ENCODE data around the gene LENG1.
"Not testable (repeated sequence)": the region's sequence is repeated elsewhere in the genome, so short reads cannot be mapped to it uniquely, and the experiment has no call there.

Gene LENG1

DNA sequence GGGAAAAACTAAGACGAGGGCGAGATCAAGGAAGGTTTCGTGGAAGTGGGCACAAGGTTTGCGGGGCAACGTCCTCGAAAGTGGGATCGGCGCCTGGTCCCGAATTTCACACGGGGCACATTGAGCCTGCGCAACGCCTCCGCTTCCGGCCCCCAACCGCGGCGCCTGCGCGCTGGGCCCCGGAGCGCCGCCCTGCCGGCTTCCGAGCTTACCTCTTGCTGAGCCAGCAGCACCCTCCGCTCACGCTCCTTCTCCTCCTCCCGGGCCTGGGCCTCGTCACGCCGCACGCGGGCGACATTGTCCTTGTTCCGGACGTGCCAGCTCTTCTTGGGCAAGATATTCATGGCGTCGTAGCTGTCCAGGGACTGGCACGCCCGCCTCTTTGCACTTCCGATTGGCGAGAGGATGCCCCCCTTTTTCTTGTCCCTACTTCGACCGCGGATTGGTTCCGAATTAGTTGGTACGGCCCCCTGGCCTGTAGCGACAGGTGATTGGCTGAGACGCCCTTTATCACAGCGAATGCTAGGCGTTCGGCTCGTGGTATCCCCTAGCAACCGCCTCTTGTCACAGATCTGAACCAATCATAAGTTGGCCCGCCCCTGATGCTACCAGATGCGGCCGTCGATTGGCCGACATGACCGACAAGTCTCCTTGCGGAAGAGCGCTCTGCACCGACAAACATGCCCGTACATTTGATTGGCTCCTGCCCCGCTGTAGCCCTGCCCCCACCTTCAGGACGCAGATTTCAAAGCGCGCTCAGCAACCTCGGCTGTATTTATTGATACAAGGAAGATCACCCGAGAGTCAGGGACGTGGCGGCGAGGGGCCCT, at the start of gene LENG1:
Gene LENG1 (minus strand): TSS at position 370 of the 830 bp plus-strand sequence. CDS start 26 bp downstream, at position 344.
- DNase-seq = peak; percentile 98 to 99

DNA sequence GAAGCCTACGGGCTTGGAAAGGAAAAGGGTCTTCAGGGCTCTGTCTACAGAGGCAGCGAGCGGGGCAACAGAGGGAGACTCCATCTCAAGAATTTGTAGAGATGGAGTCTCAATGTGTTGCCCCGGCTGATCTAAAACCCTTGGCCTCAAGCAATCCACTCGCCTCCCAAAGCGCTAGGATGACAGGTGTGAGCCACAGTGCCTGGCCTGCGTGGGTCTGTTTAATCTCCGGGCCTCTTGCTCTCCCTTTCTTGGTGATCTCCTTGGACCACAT, 49.2 kb upstream of the LENG1 start:
- DNase-seq = no peak

DNA sequence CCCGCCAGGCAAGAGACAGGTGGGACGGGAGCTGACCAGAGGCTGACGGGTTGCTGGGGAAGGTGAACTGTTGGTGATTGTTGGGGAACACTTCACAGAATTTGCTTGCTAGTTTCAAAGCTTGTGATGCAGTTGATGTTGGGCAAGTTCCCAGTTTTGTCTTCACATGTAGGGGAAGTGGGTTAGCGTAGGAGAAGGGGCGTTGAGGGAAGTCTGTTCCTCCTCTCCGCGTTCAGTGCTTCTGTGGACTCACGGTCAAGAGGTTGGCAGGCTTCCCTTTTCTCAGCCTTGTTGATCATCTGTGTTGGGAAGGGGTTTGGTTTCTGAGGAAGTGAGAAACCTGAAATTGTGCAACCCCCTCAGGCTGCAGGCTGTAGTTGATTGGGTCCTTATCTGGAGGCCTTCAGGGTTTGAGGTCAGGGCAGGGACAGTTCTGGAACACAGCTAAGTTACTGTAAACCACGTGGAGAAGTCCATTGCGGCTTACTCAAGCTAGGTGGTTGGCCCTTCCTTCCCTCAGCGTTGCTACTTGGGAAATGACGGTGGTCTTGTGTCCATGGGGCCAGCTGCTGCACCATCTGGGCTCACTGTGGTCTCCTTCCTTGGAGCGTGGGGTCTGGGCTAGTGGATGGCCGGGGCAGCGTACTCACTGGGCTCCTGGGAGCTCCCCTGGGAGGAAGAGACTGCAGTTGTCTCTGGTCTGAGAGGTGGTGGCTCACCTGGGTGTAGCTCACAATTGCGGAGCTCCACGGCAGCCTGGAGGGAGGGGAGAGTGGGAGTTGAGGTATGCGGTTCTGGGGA, 48.7 kb upstream of the LENG1 start:
- DNase-seq = no peak

DNA sequence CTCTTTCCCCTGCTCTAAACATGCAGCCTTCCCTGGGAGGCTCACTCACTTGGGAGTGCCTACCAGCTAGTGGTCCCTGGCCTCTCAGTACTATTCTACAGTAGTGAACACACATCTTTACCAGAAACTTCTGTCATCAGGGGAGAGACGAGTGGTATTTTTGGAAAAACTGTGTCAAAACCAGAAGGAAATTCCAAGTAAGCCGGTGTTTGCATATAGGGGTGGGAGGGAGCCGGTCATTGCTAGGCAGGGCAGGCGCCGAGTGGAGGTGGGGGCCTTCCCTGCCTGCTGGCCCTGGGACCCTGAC, 48.1 kb upstream of the LENG1 start:
- DNase-seq = no peak

DNA sequence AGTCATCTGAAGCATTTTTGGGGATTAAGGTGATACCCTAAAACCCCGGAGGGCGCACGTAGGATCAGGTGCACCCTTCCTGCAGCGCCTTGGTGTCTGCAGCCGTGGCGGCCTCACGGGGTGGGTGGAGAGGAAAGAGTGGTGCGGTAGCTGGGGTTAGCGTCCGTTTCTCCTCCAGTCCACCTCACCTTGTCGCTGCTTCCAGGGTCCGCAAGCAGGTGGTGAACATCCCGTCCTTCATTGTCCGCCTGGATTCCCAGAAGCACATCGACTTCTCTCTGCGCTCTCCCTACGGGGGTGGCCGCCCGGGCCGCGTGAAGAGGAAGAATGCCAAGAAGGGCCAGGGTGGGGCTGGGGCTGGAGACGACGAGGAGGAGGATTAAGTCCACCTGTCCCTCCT, 47.7 kb upstream of the LENG1 start:
- DNase-seq = not testable (repeated sequence)

DNA sequence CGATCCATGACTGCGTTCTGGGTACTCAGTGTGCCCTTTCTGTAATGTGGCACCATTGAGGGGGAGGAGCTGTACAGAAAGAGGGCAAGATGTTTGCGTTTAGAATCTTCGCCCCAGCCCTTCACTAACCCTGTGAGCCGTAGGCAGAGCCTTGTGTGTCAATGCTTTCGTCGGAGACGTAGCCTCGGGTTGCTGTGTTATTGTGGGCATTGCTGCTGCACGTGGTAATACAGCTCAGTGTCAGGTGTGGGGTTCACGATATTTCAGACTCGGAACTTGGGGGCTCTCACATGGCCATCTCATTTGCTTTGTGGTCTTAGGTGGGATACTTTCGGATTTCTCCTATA, 47.3 kb upstream of the LENG1 start:
- no peak for DNase-seq

DNA sequence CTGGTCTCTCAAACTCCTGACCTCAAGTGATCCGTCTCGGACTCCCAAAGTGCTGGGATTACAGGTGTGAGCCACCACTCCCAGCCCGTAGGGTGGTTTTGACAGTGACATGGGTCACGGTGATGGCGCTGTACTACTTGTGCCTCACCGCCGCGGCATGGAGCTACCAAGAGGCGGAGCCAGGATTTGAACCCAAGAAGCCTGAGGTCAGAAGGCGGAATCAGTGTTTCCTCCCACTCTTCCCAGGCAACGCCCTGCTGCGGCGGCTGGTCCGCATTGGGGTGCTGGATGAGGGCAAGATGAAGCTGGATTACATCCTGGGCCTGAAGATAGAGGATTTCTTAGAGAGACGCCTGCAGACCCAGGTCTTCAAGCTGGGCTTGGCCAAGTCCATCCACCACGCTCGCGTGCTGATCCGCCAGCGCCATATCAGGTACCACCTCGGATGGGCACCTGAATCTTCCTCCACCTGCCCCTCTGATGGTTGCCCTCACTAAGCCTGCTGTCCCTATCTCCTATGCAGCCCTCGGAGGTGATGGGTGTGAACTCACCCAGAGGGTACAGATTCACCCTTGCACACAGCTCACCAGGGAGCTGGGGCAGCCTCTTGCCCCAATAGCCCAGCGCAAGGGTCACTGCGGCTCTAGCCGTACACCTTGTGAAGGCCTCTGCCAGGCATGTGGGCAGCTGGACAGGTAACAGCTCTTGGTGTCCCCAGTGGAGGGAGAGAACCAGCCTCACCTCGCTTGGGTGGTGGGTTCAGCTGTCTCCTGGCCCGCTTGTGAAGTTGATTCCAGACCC, 46.7 kb upstream of the LENG1 start:
- no peak for DNase-seq

DNA sequence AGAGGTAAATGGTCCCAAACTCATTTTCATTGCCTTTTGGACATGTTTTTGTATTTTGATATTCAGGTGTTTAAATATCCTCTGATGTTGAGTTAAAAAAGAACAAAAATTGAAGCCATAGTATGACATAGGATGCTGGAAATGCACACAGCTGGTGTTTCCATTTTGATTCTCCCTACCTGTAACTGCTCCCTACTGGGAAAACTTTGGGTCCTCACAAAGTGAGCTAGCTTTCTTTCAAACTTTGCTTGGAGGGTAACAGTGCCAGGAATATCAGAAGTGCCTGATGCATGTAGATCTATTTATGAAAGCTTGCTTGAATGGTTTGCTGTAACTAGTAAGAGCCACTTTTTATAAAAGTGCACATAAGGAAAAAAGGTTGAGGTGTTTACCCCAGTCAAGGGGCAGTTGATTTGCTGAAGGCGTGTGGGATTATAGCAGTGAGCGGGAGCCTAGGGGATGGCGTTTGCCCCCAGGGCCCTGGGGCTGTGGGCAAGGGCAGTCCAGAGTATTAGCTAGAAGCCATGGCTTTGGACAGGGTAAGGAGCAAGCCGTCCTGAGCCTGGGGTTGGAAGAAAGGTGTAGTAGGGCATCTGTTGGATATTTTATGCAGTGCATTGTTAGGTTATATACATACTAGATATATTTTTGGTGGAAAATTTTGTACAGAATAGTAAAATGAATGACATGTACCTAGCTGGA, 45.4 kb upstream of the LENG1 start:
- DNase-seq = no peak

DNA sequence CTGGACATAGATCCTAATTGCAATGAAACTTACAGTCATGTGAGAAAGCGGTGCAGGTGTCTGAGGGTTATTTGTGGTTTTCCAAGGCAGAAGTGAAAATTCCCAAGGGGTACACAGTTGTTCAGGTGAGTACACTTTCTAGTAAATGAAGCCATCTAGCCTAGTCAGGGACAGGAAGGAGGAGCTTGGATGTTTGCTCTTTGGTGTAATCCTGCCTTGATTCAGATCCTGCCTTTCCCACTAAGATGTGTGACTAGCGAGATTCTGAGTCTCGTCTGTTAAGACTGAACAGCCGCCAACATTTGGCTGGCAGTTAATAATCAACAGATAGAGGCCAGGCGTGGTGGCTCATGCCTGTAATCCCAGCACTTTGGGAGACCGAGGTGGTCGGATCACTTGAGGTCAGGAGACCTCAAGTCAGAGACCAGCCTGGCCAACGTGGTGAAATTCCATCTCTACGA, 43.7 kb upstream of the LENG1 start:
- no peak for DNase-seq

DNA sequence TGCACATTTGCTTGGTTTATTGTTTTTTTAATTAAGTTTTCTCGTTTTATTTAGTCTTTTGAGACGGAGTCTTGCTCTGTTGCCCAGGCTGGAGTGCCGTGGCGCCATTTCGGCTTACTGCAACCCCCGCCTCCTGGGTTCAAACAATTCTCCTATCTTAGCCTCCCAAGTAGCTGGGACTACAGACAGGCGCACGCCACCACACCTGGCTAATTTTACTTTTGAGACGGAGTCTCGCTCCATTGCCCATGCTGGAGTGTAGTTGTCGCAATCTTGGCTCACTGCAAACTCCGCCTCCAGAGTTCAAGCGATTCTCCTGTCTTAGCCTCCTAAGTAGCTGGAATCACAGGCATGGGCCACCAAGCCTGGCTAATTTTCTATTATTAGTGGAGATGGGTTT, 42.5 kb upstream of the LENG1 start:
- no peak for DNase-seq

DNA sequence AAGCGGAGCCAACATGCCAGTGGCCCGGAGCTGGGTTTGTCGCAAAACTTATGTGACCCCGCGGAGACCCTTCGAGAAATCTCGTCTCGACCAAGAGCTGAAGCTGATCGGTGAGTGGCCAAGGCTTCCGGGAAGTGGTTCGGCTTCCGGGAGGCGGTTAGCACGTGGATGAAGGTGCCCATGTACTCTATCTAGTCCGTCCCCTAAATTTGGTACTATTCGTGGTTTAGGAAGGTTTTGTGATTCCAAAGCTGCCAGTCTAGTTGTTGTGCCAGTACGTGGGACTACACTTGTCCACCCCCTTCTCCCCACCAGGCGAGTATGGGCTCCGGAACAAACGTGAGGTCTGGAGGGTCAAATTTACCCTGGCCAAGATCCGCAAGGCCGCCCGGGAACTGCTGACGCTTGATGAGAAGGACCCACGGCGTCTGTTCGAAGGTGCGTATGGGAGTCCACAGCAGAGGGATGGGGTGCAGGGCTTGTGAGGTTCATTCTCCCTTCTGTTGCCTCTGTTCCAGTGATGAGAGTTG, 41.7 kb upstream of the LENG1 start:
- no peak for DNase-seq

DNA sequence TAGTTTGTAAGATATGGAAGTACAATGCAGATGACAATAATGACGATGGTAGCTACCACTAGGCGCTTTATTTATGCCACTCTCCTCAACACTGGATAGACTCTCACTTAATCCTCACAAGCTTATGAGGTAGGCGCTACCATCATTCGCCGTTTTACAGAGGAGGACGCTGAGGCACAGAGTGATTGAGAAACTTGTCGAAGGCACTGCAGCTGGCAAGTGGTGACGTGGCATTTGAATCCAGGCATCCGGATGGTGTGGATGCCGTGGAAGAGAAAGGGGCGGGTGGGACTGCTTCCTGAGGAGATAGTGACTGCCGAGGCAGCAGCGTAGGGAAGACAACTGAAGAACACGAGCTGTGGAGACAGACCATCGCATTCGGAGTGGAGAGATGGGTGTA, 39.9 kb upstream of the LENG1 start:
- DNase-seq = no peak

DNA sequence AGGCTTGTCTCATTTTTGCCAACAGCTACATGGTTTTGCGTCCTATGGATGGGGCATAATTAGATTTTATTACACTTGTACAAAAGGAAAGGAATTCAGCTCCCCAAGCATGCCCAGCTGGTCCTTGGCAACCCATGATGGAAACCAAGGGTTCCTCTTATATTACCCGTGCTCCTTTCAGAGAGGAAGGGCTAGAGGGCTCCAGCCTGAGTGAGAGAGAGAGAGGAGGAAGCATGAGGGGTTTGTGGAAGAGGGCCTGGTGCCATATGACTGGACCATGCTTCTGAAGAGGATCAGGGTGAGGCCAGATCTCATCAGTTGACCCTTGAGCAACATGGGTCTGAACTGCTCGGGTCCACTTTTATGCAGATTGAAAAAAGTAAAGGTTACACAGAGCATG, 37.6 kb upstream of the LENG1 start:
- DNase-seq = no peak

DNA sequence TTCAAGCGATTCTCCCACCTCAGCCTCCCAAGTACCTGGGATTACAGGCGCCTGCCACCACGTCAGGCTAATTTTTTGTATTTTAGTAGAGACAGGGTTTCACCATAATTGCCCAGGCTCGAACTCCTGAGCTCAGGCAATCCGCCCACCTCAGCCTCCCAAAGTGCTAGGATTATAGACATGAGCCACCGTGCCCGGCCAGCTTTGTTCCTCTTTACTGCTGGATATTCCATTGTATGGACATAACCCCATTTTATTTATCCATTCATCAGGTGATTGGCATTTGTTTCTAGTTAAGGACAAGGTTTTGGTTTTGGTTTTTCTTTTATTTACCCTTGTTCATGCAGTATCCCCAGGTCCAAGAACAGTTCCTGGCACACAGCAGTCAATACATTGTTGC, 37.0 kb upstream of the LENG1 start:
- no peak for DNase-seq

DNA sequence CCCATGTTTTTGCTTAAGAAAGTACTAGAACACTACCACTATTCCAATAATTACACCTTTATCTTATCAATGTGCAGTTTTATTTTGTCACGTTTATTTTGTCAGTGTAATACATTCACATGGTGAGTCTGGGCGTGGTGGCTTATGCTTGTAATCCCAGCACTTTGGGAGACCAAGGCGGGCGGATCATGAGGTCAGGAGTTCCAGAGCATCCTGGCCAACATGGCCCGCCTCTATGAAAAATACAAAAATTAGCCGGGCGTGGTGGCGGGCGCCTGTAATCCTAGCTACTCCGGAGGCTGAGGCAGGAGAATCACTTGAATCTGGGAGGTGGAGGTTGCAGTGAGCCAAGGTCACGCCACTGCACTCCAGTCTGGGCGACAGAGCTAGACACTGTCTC, 34.9 kb upstream of the LENG1 start:
- not testable (repeated sequence) for DNase-seq

DNA sequence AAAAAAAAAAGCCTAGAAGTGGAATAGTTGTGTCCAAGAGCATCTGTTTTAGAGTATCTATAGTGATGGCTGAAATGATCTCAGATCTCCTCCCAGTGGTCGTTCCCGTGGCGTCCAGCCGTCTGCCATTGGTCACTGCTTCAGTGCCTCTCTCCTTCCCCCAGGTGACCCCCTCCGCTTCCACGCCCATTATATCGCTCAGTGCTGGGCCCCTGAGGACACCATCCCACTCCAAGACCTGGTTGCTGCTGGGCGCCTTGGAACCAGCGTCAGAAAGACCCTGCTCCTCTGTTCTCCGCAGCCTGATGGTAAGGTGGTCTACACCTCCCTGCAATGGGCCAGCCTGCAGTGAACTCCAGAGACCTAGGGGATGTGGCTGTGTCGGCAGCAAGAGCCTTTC, 33.5 kb upstream of the LENG1 start:
- no peak for DNase-seq

DNA sequence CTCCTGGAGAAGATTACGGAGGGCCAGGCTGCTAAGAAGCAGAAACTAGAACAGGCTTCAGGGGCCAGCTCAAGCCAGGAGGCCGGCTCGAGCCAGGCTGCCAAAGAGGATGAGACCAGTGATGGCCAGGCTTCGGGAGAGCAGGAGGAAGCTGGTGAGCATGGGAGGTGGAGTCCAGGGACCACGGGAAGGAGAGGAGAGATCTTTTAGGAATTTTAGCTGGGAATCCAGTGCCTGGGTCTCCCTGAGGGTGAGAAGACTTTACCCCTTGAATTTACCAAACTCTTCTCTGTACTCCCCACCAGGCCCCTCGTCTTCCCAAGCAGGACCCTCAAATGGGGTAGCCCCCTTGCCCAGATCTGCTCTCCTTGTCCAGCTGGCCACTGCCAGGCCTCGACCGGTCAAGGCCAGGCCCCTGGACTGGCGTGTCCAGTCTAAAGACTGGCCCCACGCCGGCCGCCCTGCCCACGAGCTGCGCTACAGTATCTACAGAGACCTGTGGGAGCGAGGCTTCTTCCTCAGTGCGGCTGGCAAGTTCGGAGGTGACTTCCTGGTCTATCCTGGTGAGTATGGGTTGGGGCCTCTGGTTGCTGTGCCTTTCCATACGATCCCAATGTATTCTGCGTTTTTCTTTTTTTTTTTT, 32.4 kb upstream of the LENG1 start:
- DNase-seq = no peak

DNA sequence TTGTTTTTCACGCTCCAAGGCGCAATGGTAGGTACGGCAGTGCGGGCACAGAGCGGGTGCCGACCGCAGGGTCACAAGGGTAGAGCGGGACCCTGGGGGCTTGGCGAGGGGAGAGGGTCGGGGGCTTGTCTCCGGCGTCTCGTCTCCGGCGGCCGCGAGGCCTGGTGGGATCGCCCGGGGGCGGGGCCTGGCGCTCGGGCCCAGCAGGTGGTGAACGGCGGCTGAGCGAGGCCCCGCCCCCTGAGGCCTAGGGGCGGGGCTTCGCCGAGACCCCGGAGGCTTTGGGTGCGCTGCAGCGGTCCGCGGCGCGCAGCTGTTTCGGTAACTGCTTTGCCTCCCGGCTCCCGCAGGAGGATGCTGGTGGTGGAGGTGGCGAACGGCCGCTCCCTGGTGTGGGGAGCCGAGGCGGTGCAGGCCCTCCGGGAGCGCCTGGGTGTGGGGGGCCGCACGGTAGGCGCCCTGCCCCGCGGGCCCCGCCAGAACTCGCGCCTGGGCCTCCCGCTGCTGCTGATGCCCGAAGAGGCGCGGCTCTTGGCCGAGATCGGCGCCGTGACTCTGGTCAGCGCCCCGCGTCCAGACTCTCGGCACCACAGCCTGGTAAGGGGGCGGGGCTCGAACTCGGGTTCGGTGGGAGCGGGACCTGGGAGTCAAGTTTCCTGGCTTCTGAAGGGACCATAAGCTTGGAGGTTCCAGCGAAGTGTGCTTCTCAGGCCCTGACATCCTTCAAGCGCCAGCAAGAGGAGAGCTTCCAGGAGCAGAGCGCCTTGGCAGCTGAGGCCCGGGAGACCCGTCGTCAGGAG, 31.7 kb upstream of the LENG1 start, which contains the start of gene TSEN34:
Gene TSEN34 (plus strand): TSS at position 298 of the 800 bp plus-strand sequence. CDS start 57 bp downstream, at position 355.
- DNase-seq = no peak

DNA sequence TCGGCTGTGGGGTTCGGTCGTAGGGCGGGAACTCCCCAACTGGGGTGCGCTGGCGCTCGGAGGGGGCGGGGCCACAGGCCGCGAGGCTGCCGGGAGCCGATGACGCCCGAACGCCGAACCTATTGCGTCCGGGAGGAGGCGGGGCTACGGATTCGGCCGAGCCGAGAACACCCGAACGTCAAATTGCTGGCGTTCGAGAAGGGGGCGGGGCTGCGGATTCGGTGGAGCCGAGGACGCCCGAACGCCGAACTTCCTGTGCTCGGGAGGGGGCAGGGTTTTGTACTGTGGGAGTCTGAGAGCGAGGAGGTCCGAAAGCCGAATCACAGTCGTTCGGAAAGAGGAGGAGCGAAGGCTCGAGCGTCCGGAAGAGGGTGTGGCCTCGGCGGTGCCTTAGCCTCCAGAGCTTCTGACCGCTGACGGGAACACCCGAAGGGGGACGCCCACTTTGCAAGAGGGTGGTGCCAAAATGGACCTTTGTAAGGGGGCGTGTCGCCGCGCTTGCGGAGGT, 31.0 kb upstream of the LENG1 start:
- peak; percentile 96 to 97 for DNase-seq

DNA sequence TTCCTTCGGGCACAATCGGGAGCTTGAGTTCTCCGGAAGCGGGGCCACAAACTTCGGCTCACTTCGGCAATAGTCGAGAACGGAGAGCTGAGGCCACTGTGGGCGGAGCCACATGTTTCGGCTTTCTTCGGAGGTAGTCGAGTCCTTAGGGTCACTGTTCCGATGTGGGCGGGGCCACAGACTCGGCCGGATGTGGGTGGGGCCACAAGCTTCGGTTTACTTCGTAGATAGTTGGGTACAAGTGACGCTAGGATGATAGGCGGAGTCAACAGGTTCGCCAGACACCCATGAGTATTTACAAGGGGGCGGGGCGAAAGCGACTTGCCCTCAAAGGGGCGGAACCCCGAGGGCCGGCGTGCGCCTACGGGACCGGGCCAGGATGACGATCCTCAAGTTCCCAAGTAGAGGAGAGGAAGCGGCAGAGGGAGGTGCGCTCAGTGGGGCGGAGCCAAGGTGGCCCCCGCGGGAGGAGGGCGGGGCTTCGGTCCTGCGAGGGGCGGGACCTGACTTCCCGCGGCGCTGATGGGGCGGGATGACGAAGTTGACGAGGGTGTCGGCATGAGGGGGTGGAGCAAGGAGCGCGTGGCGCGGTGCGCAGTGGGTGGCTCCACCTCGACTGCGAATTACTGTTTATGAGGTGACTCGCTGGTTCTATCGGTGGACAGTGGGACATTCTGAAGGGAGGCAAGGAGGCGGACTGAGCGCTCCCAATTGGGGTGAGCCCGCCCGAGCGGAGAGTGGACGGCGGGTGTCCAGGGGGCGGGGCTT, 30.4 kb upstream of the LENG1 start:
- DNase-seq = peak; percentile 97 to 98

All from cerebellar nuclear complex (tissue), 1 donor.